ENCODE measurements around the gene GIPC3.

Gene GIPC3

DNA sequence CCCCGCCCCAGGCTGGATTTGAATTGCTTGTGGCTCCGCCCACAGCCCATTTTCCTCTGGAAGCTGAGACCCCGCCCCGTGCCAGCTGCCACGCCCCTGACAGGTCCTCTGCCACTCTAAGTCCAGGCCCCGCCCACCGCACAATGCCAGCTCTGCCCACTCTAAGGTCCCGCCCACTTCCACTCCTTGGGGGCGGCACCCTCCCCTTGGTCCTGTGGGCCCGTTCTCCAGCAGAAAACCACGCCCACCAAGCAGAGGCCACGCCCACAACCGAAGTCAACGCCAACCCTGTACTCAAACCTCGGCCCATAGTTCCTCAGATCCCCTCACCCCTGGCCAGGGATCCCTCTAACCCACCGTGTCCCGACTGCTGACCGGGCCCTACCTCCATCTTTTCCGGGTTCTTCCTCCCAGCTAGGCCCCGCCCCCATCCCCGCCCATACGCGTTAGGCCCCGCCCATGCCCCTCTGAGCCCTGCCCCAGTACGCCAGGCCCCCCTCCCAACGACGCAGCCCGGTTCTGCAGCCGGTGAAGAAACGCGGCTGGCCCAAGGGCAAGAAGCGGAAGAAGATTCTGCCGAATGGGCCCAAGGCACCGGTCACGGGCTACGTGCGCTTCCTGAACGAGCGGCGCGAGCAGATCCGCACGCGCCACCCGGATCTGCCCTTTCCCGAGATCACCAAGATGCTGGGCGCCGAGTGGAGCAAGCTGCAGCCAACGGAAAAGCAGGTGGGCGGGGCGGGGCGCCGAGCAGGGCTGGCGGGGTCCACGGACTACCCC is 11.2 kb upstream of the GIPC3 start:
- H3K4me3 ChIP-seq (ENCODE audit: low read depth, low read length) = peak overlapping the region; percentile 91
- no peak for TF ChIP-seq CTCF (IDR thresholded peaks at IDR 0.05; ENCODE audit: low read depth, low read length)

GRCh38 chr19:3575260-3575741 is 10.0 kb upstream of the GIPC3 start:
- H3K4me3 ChIP-seq (ENCODE audit: low read depth, low read length) = no peak overlapping the region
- TF ChIP-seq CTCF (IDR thresholded peaks at IDR 0.05; ENCODE audit: low read depth, low read length) = no peak

GRCh38 chr19:3575949-3576673 is 9.2 kb upstream of the GIPC3 start:
- no peak for TF ChIP-seq CTCF (IDR thresholded peaks at IDR 0.05; ENCODE audit: low read depth, low read length)
- H3K4me3 ChIP-seq (ENCODE audit: low read depth, low read length) = no peak overlapping the region

DNA sequence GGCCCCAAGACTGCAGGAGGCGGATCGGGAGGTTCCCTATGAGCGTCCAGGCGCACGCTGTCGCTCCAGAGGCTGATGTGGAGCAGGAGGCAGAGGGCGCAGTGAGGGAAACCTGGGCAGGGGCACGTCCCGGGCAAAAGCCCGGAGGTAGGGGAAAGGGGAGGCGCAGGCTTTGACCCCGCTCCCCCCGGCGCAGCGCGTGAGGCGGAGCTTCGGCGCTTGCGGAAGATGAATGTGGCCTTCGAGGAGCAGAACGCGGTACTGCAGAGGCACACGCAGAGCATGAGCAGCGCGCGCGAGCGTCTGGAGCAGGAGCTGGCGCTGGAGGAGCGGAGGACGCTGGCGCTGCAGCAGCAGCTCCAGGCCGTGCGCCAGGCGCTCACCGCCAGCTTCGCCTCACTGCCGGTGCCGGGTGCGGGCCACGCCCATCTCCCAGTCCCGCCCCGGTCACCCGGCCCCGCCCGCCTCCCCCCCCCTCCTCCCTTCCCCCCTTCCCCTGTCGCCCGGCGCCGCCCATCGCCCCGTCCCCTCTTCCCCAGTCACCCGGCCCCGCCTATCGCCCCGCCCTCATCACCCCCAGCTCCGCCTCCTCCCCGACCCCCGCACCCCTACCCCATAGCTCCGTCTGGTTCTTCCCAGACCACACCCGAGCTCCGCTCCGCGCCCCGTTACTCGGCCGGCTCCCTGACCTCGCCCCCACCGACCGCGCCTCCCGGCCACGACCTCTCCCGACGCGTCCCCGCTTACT is 8.4 kb upstream of the GIPC3 start:
- no peak for TF ChIP-seq CTCF (IDR thresholded peaks at IDR 0.05; ENCODE audit: low read depth, low read length)
- H3K4me3 ChIP-seq (ENCODE audit: low read depth, low read length) = no peak overlapping the region

DNA sequence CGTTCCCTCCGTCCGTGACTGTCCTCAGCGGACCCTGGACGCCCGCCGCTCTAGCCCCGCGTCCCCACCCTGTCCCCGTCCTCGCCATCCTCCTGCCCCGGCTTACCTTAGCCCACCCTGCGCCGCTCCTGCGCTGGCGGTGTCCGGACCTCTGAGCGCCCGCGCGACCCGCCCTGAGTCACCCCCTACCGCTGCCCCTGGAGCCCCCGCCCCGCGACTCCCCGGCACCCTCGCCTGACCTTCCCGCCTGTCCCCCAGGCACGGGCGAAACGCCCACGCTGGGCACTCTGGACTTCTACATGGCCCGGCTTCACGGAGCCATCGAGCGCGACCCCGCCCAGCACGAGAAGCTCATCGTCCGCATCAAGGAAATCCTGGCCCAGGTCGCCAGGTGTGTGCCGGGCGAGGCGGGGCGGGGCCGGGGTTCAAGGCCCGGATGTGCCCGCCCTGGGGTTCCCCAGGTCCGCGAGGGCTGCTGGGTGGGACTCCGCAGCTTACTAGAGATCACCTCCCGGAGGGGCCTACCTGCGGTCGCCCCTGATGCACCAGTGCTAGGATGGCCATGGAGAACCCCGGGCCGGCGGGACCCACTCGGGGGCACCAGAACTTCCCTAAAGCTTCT is 7.4 kb upstream of the GIPC3 start:
- no peak overlapping the region for H3K4me3 ChIP-seq (ENCODE audit: low read depth, low read length)
- TF ChIP-seq CTCF (IDR thresholded peaks at IDR 0.05; ENCODE audit: low read depth, low read length) = no peak

GRCh38 chr19:3578390-3578789 is 6.9 kb upstream of the GIPC3 start:
- H3K4me3 ChIP-seq (ENCODE audit: low read depth, low read length) = no peak overlapping the region
- no peak for TF ChIP-seq CTCF (IDR thresholded peaks at IDR 0.05; ENCODE audit: low read depth, low read length)

All from WI38 (cell line).